GM21576 (cell line): ENCODE measurements around the gene ZSCAN5C.

Source experiments
- ATAC-seq: cut with Tn5 transposase; IDR thresholded peaks from one replicate; pipeline ENCODE4 v1.9.1; 2021; ENCODE audit warnings: mild to moderate bottlenecking, moderate library complexity; ENCODE audit not compliant: unreplicated experiment

Gene ZSCAN5C

DNA sequence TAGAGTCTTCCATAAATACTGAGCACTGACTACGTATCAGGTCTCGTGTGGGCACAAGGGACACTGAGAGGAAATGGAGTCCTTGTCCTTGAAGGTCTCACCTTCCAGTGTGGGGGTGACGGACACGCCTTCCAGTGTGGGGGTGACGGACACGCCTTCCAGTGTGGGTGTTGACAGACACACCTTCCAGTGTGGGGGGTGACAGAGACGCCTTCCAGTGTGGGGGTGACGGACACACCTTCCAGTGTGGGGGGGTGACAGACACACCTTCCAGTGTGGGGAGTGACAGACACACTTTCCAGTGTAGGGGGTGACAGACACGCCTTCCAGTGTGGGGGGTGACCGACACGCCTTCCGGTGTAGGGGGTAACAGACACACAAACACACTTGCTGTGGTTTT lies 56.2 kb downstream of the ZSCAN5C start:
- no peak for ATAC-seq
